ENCODE data around the gene FNTB. TPM values are rescaled to one million over a fixed set of nuclear protein-coding genes. Genes with fewer than 3 reads are reported as not detected.
A peak's percentile ranks its signal among the peaks of the same experiment; 100 is the strongest.
"Not testable (repeated sequence)": the region's sequence is repeated elsewhere in the genome, so short reads cannot be mapped to it uniquely, and the experiment has no call there.

Gene FNTB
- total RNA-seq, 2 donors from 2014 or later, result 13.1 to 15.9 TPM

- intact Hi-C loops (cut with DNase I), result no loop called here
- no peak for ATAC-seq
Observed at GRCh38 chr14:65072256-65072655, 85.6 kb downstream of the FNTB start.

GRCh38 chr14:65072937-65073336, 86.2 kb downstream of the FNTB start:
- intact Hi-C loops (cut with DNase I), result no loop called here
- DNase-seq (no peak), ATAC-seq (peak; percentile 24 to 54)

More at GRCh38 chr14:65072256-65072655, 85.6 kb downstream of the FNTB start:
- no peak for DNase-seq

- ATAC-seq (peak in 1 of 2 donors; percentile 27), DNase-seq (no peak)
- intact Hi-C loops (cut with DNase I), result no loop called here
Observed at GRCh38 chr14:65073605-65074201, 87.0 kb downstream of the FNTB start.

- ATAC-seq, result peak; percentile 9 to 10
- intact Hi-C loops (cut with DNase I), result no loop called here
- no peak for DNase-seq
Observed at GRCh38 chr14:65074449-65075150, 87.9 kb downstream of the FNTB start.

GRCh38 chr14:65075628-65076325, 89.1 kb downstream of the FNTB start:
- ATAC-seq, result no peak
- intact Hi-C loops (cut with DNase I), result no loop called here
- no peak for DNase-seq

- no peak for ATAC-seq
- DNase-seq, result no peak
- intact Hi-C loops (cut with DNase I), result no loop called here
Observed at GRCh38 chr14:65077318-65077717, 90.6 kb downstream of the FNTB start.

- ATAC-seq, result peak in 1 of 2 donors; percentile 23
- no peak for DNase-seq
- intact Hi-C loops (cut with DNase I), result no loop called here
Observed at GRCh38 chr14:65079201-65079600, 92.5 kb downstream of the FNTB start.

- no peak for DNase-seq
- ATAC-seq, result no peak
- intact Hi-C loops (cut with DNase I), result no loop called here
Observed at GRCh38 chr14:65079768-65080167, 93.1 kb downstream of the FNTB start.

- intact Hi-C loops (cut with DNase I), result no loop called here
- DNase-seq, result no peak
- ATAC-seq, result peak in 1 of 2 donors; percentile 26
Observed at GRCh38 chr14:65080960-65081747, 94.5 kb downstream of the FNTB start.

- DNase-seq, result no peak
- intact Hi-C loops (cut with DNase I), result no loop called here
- ATAC-seq, result no peak
Observed at GRCh38 chr14:65082930-65083329, 96.2 kb downstream of the FNTB start.

- intact Hi-C loops (cut with DNase I), result no loop called here
- ATAC-seq, result no peak
Observed at GRCh38 chr14:65084554-65085505, 98.1 kb downstream of the FNTB start.

GRCh38 chr14:65086686-65087085, 100.0 kb downstream of the FNTB start:
- DNase-seq; ATAC-seq; intact Hi-C loops (cut with DNase I): not testable (repeated sequence)

More at GRCh38 chr14:65084554-65085505, 98.1 kb downstream of the FNTB start:
- DNase-seq, result no peak

- DNase-seq; intact Hi-C loops (cut with DNase I); ATAC-seq: not testable (repeated sequence)
Observed at GRCh38 chr14:65087835-65088234, 101.1 kb downstream of the FNTB start.

- intact Hi-C loops (cut with DNase I), result no loop called here
- DNase-seq, result no peak
- no peak for ATAC-seq
Observed at GRCh38 chr14:65092349-65092748, 105.7 kb downstream of the FNTB start.

GRCh38 chr14:65095633-65096205, 109.0 kb downstream of the FNTB start:
- intact Hi-C loops (cut with DNase I), result no loop called here
- DNase-seq, result peak; percentile 54
- peak; percentile 79 to 92 for ATAC-seq

- DNase-seq (no peak), ATAC-seq (peak; percentile 28 to 57)
- intact Hi-C loops (cut with DNase I), result no loop called here
Observed at GRCh38 chr14:65096323-65097089, 109.8 kb downstream of the FNTB start.

- intact Hi-C loops (cut with DNase I), result no loop called here
- no peak for ATAC-seq
- DNase-seq, result no peak
Observed at GRCh38 chr14:65098586-65098985, 111.9 kb downstream of the FNTB start.
